OCI-LY3 (cell line): ENCODE data around the gene GLB1L3.

Experiments
- H2AFZ ChIP-seq: fragments of 200-600, 300-600 bp; shearing (Covaris generic); 2 replicates; pipeline ENCODE4 v1.6.0; 2014; ENCODE audit warnings: antibody characterized with exemption, low read depth, low read length
- H3K27ac ChIP-seq: fragments of 200-600, 300-600 bp; sonication (generic); 2 replicates; pipeline ENCODE4 v1.5.1; 2014; ENCODE audit warnings: mild to moderate bottlenecking, low read length, moderate library complexity, mixed read lengths
- H3K27me3 ChIP-seq: fragments of 200-600, 300-600 bp; sonication (generic); 2 replicates; pipeline ENCODE4 v1.6.1; 2014; ENCODE audit warnings: low read depth, low read length, mixed read lengths
- H3K36me3 ChIP-seq: fragments of 200-600, 300-600 bp; sonication (generic); replicated peaks from 2 replicates; pipeline ENCODE3; 2014; ENCODE audit warnings: low read depth, low read length, mixed read lengths
- H3K4me1 ChIP-seq: fragments of 300-600, 200-600 bp; sonication (generic); 2 replicates; pipeline ENCODE4 v1.6.1; 2014; ENCODE audit warnings: low read length, mixed read lengths
- H3K4me2 ChIP-seq: fragments of 200-600, 300-600 bp; sonication (generic); 2 replicates; pipeline ENCODE4 v1.6.1; 2014; ENCODE audit warnings: low read length, mixed read lengths
- H3K4me3 ChIP-seq: fragments of 300-600, 200-600 bp; sonication (generic); 2 replicates; pipeline ENCODE4 v1.5.1; 2014; ENCODE audit warnings: antibody characterized with exemption, mild to moderate bottlenecking, low read length, moderate library complexity
- H3K79me2 ChIP-seq: fragments of 300-600, 200-600 bp; shearing (Covaris generic); 2 replicates; pipeline ENCODE4 v1.6.1; 2014; ENCODE audit warnings: mild to moderate bottlenecking, low read length, mixed read lengths
- H3K9ac ChIP-seq: fragments of 300-600, 200-600 bp; shearing (Covaris generic); 2 replicates; pipeline ENCODE4 v1.6.0; 2014; ENCODE audit warnings: mild to moderate bottlenecking, low read length, moderate library complexity
- H3K9me3 ChIP-seq: fragments of 200-600, 300-600 bp; shearing (Covaris generic); 2 replicates; pipeline ENCODE4 v1.6.1; 2014; ENCODE audit warnings: low read length, mixed read lengths; ENCODE audit not compliant: insufficient read depth
- H4K20me1 ChIP-seq: fragments of 200-600, 300-600 bp; sonication (generic); 2 replicates; pipeline ENCODE4 v1.6.1; 2016; ENCODE audit warnings: low read length, mixed read lengths; ENCODE audit not compliant: insufficient read depth
- CTCF ChIP-seq: fragments of 200-600, 300-600 bp; sonication (generic); IDR thresholded peaks from 2 replicates; pipeline ENCODE4 v1.5.1; 2014; ENCODE audit warnings: antibody characterized with exemption, low read length, low read depth
- EZH2phosphoT487 ChIP-seq: fragments of 200-600 bp; shearing (Covaris generic); IDR thresholded peaks from 2 replicates; pipeline ENCODE4 v1.6.1; 2018; ENCODE audit warnings: antibody characterized with exemption, mixed run types, low read depth

GLB1L3 gene

DNA sequence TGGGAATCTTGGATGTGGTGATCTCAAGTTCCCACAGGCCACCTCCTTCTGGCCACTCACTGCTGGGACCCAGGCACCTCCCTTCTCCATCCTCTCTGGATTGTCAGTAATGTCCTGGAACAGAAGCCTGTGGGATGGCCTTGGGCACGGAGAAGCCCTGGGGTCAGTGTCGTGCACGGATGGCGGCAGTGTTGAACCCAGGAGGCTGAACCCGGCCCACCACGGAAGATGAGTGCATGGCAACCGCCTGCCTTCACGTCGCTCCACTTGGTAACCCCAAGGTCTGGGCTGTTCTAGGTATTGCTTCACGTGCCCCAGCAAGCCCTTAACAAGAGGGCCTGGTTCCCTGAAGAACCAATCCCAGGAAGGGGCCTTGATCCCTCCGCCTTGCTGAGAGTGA, 30.1 kb upstream of the GLB1L3 start:
- Histone ChIP-seq H3K9me3 (no peaks in the 10 kb centered on the region), H3K4me1 (no peaks in the 10 kb centered on the region), H3K36me3 (peaks cover 37% of the 10 kb centered on the region), H4K20me1 (no peaks in the 10 kb centered on the region), H3K9ac (no peak overlapping the region), H3K4me2 (no peak overlapping the region), H3K27ac (no peak overlapping the region), H2AFZ (no peak overlapping the region), H3K4me3 (no peak overlapping the region), H3K27me3 (no peaks in the 10 kb centered on the region), H3K79me2 (no peaks in the 10 kb centered on the region)
- TF ChIP-seq CTCF (no peak), EZH2phosphoT487 (no peak)

- H3K9ac ChIP-seq = no peak overlapping the region
- no peaks in the 10 kb centered on the region for H3K79me2 ChIP-seq
- no peak overlapping the region for H3K4me3 ChIP-seq
- no peak for TF ChIP-seq CTCF
- TF ChIP-seq EZH2phosphoT487 = no peak
- no peak overlapping the region for H2AFZ ChIP-seq
- H3K4me2 ChIP-seq = no peak overlapping the region
- H3K9me3 ChIP-seq = no peaks in the 10 kb centered on the region
- no peak overlapping the region for H3K27ac ChIP-seq
- peaks cover 40% of the 10 kb centered on the region for H3K36me3 ChIP-seq
- no peaks in the 10 kb centered on the region for H4K20me1 ChIP-seq
- no peaks in the 10 kb centered on the region for H3K27me3 ChIP-seq
- H3K4me1 ChIP-seq = no peaks in the 10 kb centered on the region
Measured at GRCh38 chr11:134246678-134247077, 29.5 kb upstream of the GLB1L3 start.

DNA sequence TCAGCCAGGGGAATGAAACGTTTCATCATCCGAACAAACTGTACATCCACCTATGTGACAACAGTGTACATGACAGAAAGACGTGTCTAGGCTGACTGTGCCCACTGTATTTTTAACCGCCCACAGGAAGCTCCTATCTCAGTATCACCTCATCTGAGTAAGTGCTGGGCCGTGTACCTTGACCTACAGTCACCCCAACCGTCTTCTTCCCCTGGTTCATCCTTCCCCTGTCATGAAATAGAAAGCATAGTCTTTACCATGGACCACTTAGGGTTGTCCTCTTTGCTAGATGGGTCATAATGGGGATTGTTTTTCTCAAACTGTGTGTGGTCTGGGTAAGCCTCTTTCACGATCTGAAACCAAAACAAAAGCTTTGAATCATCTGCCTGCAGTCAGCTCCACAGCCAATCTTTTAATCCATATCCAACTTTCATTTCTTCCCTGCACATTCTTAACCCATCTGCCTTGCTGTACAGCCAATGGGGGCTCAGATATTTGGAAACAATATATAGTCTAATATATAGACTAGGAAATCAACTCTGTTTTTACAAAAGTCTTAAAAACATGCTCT, 27.2 kb upstream of the GLB1L3 start:
- H3K36me3 ChIP-seq = peaks cover 34% of the 10 kb centered on the region
- H3K27me3 ChIP-seq = no peaks in the 10 kb centered on the region

DNA sequence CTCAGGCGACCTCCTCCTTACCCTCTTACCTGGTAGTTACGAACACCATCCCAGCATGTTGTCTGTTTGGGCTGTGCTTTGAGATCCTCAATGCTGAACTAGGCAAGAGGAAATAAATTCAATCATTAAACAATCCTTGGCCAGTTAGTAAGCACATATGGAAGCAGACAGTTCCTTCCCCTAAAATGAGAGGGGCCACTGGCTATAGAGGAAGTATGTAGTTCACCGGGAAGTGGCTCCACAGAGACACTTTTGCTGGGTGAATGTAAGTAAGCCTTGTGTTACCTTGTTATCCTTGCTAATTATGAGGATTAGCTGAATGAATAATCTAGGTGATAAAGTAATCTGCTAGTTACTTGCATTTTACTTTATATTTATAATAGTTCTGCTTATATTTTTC, 25.9 kb upstream of the GLB1L3 start:
- Histone ChIP-seq H3K36me3 (peaks cover 30% of the 10 kb centered on the region), H3K4me3 (no peak overlapping the region), H3K4me2 (no peak overlapping the region), H2AFZ (no peak overlapping the region), H4K20me1 (no peaks in the 10 kb centered on the region), H3K9me3 (no peaks in the 10 kb centered on the region), H3K4me1 (peaks cover 10% of the 10 kb centered on the region), H3K27ac (no peak overlapping the region), H3K79me2 (peaks cover 14% of the 10 kb centered on the region), H3K9ac (no peak overlapping the region), H3K27me3 (no peaks in the 10 kb centered on the region)
- TF ChIP-seq CTCF (no peak), EZH2phosphoT487 (no peak)

More for the DNA sequence above, 27.2 kb upstream of the GLB1L3 start:
- no peak overlapping the region for H3K4me3 ChIP-seq
- H3K9ac ChIP-seq = no peak overlapping the region
- no peaks in the 10 kb centered on the region for H3K9me3 ChIP-seq
- no peak overlapping the region for H3K27ac ChIP-seq
- no peaks in the 10 kb centered on the region for H4K20me1 ChIP-seq
- H3K4me1 ChIP-seq = peaks cover 6% of the 10 kb centered on the region; the same call in 1 of the 2 replicates
- no peak overlapping the region for H2AFZ ChIP-seq
- no peak overlapping the region for H3K4me2 ChIP-seq
- TF ChIP-seq EZH2phosphoT487 (no peak), CTCF (no peak)
- peaks cover 11% of the 10 kb centered on the region for H3K79me2 ChIP-seq
